Gastroesophageal sphincter (tissue), 4 donors: Measurements from ENCODE around the gene SOCS2. TPM values are rescaled to one million over a fixed set of nuclear protein-coding genes. Genes with fewer than 3 reads are reported as not detected.

Source experiments
- ATAC-seq: fragments of 150-250 bp; one replicate; pipeline ENCODE4 v1.9.1; 2016; ENCODE audit warnings: mild to moderate bottlenecking, moderate library complexity
- H3K27ac ChIP-seq, 4 donors: fragments of 200-600 bp; sonication (generic) in 3 of 4; 1 replicate in 3 of 4; 2 replicates in 1 of 4; pipeline ENCODE4 v1.5.1; 2016 to 2019
- H3K27me3 ChIP-seq: fragments of 200-600 bp; sonication (generic); one replicate; pipeline ENCODE4 v1.5.1; 2019
- H3K36me3 ChIP-seq, 2 donors: fragments of 200-600 bp; sonication (generic); one replicate each; pipeline ENCODE4 v1.5.1; 2019; ENCODE audit warnings: control low read depth in 1 of 2
- H3K4me1 ChIP-seq, 3 donors: fragments of 200-600 bp; sonication (generic); 1 replicate in 2 of 3; 2 replicates in 1 of 3; pipeline ENCODE4 v1.5.1; 2016 to 2019; ENCODE audit warnings: control low read depth in 2 of 3
- H3K4me3 ChIP-seq, 2 donors: fragments of 200-600 bp; sonication (generic); one replicate each; pipeline ENCODE4 v1.5.1; 2019; ENCODE audit warnings: mild to moderate bottlenecking in 1 of 2, moderate library complexity in 1 of 2
- H3K9me3 ChIP-seq, 3 donors: fragments of 200-600 bp; sonication (generic); one replicate each; pipeline ENCODE4 v1.5.1; 2017 to 2019; ENCODE audit warnings: control low read depth in 2 of 3
- EP300 ChIP-seq: sonication (generic); formaldehyde crosslinking; IDR thresholded peaks from one replicate; pipeline ENCODE4 v1.6.1; 2017; ENCODE audit warnings: antibody characterized with exemption, mild to moderate bottlenecking
- POLR2A ChIP-seq, 2 donors: fragments of 450-650 bp; IDR thresholded peaks; one replicate each; pipeline ENCODE4 v1.6.1; 2017; ENCODE audit warnings: antibody characterized with exemption in 2 of 2, mild to moderate bottlenecking in 2 of 2, moderate library complexity in 1 of 2
- POLR2AphosphoS5 ChIP-seq: sonication (generic); formaldehyde crosslinking; IDR thresholded peaks from one replicate; pipeline ENCODE4 v1.6.1; 2017; ENCODE audit warnings: antibody characterized with exemption
- WGBS, 2 donors: methylation state at CpG; one replicate each; pipeline ENCODE4 v1.1.5; 2018; ENCODE audit warnings: low coverage in 1 of 2; 5-methylcytosine and 5-hydroxymethylcytosine counted together
- total RNA-seq, 4 donors: library from RNA; depleted of rRNA; stranded (reverse); fragments of >200 nt; gene quantifications; one replicate each; pipeline ENCODE4 v1.1.0, GENCODE V29; 2016
- TF ChIP-seq, protein P1 (sequence below), 4 experiments: fragments of 200-600 bp in 2 of 4; fragments of 450-650 bp in 2 of 4; sonication (generic) in 1 of 4; IDR thresholded peaks; one replicate each; pipeline ENCODE4 v1.5.1; 2017 to 2019; ENCODE audit warnings: antibody characterized with exemption in 4 of 4, mild to moderate bottlenecking in 2 of 4, moderate library complexity in 2 of 4

SOCS2 gene
- total RNA-seq, 4 donors from 2014 or later = 17.6 to 49.4 (median 31.4) TPM

- no peaks in the 10 kb centered on the region for H3K9me3 ChIP-seq
- WGBS, 2 donors = 69 to 84% methylated on average over 4 to 5 of the region's 5 CpGs
Observed at GRCh38 chr12:93533310-93533709, 39.2 kb upstream of the SOCS2 start.

DNA sequence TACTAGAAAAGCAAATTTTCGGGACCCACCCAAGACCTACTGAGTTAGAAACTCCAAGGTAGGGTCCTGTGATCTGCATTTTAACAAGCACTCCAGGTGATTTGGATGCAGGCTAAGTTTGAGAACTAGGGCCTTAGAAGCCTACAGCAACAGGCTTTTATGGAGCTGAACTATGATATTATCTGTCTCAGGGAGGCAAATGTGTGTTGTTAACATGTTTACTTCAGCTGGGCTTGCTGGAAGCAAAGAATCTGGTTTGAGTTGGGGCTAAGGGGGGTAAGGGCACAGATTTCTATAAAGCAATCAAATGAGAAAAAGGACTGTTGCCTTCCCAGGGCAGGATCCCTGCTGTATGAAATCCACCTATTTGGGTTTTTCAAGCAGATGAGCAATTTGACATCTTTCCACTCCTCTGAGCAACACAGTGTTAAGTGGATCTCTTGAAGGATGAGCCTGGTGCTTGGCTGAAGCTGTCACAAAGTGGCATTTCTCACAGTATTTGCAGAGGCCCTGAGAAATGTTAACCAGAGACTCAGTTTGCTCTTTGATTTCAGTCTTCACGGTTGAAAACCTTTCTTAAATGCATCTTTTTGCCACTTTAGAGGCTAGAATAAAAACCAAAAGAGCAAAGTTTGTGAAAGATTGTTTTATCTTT, 36.2 kb upstream of the SOCS2 start:
- Histone ChIP-seq H3K4me1 (no peaks in the 10 kb centered on the region), H3K9me3 (no peaks in the 10 kb centered on the region), H3K27ac (no peak overlapping the region), H3K36me3 (no peaks in the 10 kb centered on the region), H3K27me3 (no peaks in the 10 kb centered on the region), H3K4me3 (no peak overlapping the region)
- WGBS, 2 donors = 53 to 100% methylated on average over 1 to 2 of the region's 2 CpGs
- no peak for TF ChIP-seq POLR2A (IDR thresholded peaks at IDR 0.05)
- no peak for TF ChIP-seq EP300
- TF ChIP-seq POLR2AphosphoS5 = no peak
- TF ChIP-seq, protein P1, sequence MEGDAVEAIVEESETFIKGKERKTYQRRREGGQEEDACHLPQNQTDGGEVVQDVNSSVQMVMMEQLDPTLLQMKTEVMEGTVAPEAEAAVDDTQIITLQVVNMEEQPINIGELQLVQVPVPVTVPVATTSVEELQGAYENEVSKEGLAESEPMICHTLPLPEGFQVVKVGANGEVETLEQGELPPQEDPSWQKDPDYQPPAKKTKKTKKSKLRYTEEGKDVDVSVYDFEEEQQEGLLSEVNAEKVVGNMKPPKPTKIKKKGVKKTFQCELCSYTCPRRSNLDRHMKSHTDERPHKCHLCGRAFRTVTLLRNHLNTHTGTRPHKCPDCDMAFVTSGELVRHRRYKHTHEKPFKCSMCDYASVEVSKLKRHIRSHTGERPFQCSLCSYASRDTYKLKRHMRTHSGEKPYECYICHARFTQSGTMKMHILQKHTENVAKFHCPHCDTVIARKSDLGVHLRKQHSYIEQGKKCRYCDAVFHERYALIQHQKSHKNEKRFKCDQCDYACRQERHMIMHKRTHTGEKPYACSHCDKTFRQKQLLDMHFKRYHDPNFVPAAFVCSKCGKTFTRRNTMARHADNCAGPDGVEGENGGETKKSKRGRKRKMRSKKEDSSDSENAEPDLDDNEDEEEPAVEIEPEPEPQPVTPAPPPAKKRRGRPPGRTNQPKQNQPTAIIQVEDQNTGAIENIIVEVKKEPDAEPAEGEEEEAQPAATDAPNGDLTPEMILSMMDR (IDR thresholded peaks at IDR 0.05) = no peak
- no peak for ATAC-seq

More at GRCh38 chr12:93533310-93533709, 39.2 kb upstream of the SOCS2 start:
- H3K4me3 ChIP-seq = no peak overlapping the region
- H3K4me1 ChIP-seq = no peaks in the 10 kb centered on the region
- TF ChIP-seq, protein P1 (IDR thresholded peaks at IDR 0.05) = no peak
- TF ChIP-seq POLR2AphosphoS5 = no peak
- ATAC-seq = no peak
- no peak overlapping the region for H3K27ac ChIP-seq
- H3K36me3 ChIP-seq = no peaks in the 10 kb centered on the region
- no peaks in the 10 kb centered on the region for H3K27me3 ChIP-seq

- no peak overlapping the region for H3K4me3 ChIP-seq
- TF ChIP-seq, protein P1 (IDR thresholded peaks at IDR 0.05) = no peak
- TF ChIP-seq POLR2A (IDR thresholded peaks at IDR 0.05) (no peak), POLR2AphosphoS5 (no peak), EP300 (no peak)
- no peaks in the 10 kb centered on the region for H3K4me1 ChIP-seq
- no peak for ATAC-seq
- H3K36me3 ChIP-seq = no peaks in the 10 kb centered on the region
- no peaks in the 10 kb centered on the region for H3K27me3 ChIP-seq
- 50 to 55% methylated on average over 5 of the region's 5 CpGs for WGBS, 2 donors
- no peak overlapping the region for H3K27ac ChIP-seq
- H3K9me3 ChIP-seq = no peaks in the 10 kb centered on the region
Observed at GRCh38 chr12:93536766-93537488, 35.5 kb upstream of the SOCS2 start.

GRCh38 chr12:93537769-93538168, 34.7 kb upstream of the SOCS2 start:
- H3K4me3 ChIP-seq = no peak overlapping the region
- no peak for TF ChIP-seq EP300
- TF ChIP-seq, protein P1 (IDR thresholded peaks at IDR 0.05) = no peak
- TF ChIP-seq POLR2AphosphoS5 = no peak
- TF ChIP-seq POLR2A (IDR thresholded peaks at IDR 0.05) = no peak
- H3K27ac ChIP-seq = no peak overlapping the region
- H3K36me3 ChIP-seq = peaks cover 0 to 3% of the 10 kb centered on the region in 2 donors
- H3K4me1 ChIP-seq = no peaks in the 10 kb centered on the region
- no peaks in the 10 kb centered on the region for H3K27me3 ChIP-seq
- 87 to 94% methylated on average over 4 to 5 of the region's 5 CpGs for WGBS, 2 donors
- no peaks in the 10 kb centered on the region for H3K9me3 ChIP-seq
- no peak for ATAC-seq

DNA sequence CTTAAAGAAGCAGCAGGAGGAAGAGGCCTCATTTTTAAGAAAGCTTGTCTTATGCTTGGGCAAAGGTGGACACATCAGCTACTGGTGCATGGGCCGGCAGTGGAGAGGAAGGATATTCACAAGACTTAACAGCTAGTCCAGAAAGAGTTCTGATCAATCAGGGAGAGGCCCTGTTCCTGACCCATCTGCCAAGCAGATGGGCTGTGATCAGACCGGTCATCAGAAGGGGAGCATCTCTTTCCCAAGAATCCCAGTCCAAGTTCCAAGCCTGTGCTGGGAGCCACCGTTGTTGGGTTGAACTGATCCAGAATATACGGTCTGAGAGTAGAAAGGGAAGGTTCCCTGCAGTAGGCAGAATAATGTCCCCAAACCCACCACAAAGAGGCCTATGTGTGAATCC, 32.7 kb upstream of the SOCS2 start:
- Histone ChIP-seq H3K4me3 (no peak overlapping the region), H3K9me3 (no peaks in the 10 kb centered on the region), H3K27me3 (no peaks in the 10 kb centered on the region), H3K4me1 (no peaks in the 10 kb centered on the region), H3K27ac (no peak overlapping the region), H3K36me3 (peaks cover 0 to 21% of the 10 kb centered on the region in 2 donors)
- TF ChIP-seq, protein P1 (IDR thresholded peaks at IDR 0.05) = no peak
- TF ChIP-seq POLR2AphosphoS5 = no peak
- ATAC-seq = no peak
- WGBS, 2 donors = 66 to 96% methylated on average over 3 to 4 of the region's 4 CpGs
